HL-60/S4 treated with phorbol 12-myristate 13-acetate at 8.2 ng/mL for 4 days and 3 days (cell line): Measurements from ENCODE around the gene LRP1-AS.

Experiments
- in situ Hi-C: fragments of 300-500 bp; cut with MboI; formaldehyde crosslinking; loops from 2 replicates; pipeline ENCODE4 v1.15.0; 2022; ENCODE audit warnings: low sequenced_read_pairs

The LRP1-AS gene

DNA sequence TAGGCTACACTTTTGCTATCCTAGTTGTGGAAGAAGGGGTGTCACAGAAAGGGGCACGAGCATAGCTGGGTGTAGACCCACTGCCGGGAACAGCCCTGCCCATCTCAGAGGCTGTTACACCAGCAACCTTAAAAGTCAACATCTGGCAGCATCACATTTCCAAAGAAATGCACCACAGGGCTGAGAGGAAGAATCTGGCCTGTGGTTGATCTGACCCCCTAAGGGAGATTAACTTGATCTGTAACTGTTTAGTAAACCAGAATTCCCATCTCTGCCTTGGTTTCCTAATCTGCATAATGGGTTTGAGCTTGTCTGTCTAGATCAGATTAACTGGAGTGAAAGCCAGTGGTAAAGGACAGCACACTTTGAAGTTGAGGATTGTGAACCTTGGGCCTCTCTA lies 1.3 kb downstream of the LRP1-AS start:
- in situ Hi-C loops = no loop called here

DNA sequence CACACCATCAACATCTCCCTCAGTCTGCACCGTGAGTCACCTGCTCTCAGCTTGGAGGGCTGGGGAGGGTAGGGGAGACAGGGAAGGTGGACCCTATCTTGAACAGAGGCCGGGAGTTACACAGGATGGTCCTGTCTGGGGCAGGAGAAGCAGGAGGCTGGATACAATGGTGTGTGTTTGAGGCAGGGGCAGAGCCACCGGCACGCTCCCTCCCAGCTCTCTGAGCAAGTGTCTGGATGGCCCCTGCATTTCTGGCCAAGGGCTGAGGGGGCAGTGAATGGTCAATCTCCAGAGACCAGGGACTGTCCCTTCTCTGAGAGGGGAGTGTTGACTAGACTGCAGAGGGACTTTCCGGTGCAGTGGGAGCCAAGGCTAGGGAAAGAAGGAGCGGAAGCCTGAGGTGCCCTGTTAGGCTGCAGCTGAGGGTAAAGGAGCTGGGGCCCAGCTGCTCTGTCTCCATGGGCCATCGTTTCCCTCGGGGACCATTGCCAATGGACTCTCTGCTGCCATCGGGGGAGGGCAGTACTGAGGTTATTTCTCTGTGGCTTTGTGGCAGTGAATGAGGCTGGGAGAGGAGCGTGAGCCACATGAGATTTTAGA lies 1.9 kb downstream of the LRP1-AS start:
- in situ Hi-C loops = no loop called here

DNA sequence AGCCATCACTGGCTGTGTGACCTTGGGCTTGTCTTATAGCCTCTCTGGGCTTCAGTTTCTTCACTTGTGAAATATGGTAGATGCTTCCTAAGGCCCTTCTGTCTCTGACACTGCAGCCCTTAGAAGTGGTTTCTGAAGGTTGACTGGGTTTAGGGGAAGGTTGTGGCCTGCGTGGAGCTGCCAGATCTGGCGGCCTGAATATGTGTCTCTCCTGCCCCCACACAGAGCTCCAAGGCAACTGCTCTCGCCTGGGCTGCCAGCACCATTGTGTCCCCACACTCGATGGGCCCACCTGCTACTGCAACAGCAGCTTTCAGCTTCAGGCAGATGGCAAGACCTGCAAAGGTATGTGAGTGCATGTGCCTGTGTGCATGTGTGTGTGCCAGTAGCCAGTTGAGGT lies 4.0 kb downstream of the LRP1-AS start:
- in situ Hi-C loops = no loop called here

DNA sequence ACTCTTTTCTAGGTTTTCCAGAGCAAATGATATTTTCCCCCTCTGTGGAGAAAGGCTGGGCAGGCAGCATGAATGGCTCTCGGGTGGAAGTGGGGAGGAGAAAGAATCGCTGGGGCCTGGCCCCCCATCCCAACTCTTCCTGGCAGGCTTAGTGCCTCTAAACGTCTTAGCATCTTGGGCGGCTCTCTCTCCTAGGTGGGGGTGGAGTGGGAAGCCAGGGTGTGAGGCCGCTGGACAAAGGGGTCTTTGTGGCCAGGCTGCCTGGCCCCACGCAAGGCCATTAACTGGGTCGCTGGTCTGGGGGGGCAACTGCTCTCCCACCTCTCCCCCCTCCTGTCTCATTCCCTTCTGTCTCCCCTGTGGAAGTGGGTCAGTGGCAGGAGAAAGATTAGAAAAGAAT lies 4.7 kb downstream of the LRP1-AS start:
- in situ Hi-C loops = no loop called here

DNA sequence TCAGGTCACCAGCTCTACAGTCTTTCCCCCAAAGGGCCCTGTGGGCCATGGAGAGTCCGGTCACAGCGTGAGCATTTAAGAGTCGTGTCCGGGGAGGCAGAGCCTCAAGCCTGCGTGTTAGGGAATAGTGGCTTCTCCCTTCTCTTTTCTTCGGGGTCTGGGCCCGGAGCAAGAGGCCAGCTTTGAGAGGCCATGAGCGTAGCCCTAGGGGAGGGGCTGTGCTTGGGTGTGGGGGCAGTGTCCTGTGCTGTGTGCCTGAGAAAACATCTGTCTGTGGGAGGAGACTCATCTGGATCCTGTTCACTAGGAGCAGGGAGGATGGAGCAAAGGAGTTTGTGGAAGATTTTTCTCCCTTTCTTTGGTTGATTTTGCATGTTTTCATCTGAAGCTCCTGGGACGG lies 5.3 kb downstream of the LRP1-AS start:
- in situ Hi-C loops = no loop called here

DNA sequence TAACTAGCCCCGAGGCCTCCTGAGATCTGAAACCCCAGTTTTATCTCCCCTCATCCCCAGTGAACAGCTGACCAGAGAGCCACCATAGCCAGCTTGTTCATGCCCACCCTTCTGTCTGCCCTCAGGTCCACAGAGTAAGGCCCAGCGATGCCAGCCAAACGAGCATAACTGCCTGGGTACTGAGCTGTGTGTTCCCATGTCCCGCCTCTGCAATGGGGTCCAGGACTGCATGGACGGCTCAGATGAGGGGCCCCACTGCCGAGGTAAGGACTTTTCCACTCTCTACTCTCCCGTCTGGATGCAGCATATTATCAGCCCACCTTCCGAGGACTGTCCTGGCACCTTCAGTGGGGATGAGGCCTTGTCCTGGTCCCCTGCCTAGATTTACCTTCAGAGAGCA lies 6.2 kb downstream of the LRP1-AS start:
- in situ Hi-C loops = no loop called here

DNA sequence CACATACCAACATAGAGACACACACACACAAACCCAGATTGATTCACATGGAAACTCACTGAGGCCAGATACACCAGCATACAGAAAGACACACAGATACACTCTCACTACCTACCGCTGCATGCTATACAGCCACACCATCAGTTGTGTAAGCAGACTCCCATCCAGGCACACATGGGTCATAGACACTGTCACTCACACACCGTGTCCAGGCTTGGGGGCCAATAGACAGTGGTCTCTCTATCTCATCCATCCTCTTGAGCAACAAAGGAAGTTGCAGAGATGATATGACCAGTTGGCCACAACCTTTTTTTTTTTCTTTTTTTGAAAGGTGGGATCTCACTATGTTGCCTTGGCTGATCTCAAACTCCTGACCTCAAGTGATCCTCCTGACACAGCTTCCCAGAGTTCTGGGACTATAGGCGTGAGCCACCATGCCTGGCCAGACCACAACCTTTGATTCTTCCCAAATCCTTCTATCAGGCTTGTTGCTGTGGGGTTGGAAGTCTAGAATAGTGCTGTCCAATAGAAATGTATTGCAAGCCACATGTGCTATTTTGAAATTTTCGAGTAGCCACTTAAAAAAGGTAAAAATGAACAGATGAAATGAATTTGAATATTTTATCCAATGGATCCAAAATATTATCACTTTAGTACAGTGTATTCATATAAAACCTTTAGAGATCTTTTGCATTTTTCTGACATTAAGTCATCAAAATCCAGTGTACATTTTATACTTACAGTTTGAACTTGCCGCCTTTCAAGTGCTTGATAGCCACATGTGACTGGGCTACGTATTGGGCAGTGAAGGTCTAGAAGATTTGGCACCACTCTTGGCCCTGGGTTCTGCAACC lies 7.4 kb downstream of the LRP1-AS start:
- in situ Hi-C loops = no loop called here

DNA sequence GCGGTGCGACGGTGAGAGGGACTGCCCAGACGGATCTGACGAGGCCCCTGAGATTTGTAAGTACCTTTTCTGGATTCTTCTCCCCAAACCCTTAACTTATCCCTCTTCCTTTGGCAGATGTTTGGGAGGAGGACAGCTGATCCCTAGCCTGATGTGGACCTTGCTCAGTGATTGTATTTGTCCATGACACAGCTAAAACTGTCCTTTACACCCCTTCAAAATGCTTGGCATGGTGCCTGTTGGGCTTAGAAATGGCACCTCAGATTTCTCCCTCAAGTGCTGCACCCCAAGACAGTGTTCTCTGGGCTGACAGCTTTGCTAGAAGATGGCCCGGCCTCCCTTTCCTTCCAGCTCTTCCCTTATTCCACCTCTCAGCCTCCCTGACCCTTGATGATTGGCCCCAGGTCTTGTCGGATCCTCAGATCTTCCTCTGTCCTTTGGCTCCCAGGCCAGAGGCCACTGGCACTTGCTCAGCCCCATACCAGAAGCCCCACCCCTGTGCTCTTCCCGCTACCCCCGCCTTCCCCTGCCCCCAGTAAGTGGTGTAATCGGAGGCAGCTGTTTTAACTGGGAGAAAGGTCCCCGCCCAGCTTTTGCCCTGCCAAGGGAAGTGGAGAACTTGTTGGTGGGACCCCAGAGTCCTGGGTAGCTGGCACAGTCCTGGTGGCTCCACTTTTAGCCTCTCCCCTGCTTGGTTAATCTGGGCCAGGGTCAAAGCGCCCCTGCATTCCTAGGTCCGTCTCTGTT lies 8.7 kb downstream of the LRP1-AS start:
- in situ Hi-C loops = no loop called here

DNA sequence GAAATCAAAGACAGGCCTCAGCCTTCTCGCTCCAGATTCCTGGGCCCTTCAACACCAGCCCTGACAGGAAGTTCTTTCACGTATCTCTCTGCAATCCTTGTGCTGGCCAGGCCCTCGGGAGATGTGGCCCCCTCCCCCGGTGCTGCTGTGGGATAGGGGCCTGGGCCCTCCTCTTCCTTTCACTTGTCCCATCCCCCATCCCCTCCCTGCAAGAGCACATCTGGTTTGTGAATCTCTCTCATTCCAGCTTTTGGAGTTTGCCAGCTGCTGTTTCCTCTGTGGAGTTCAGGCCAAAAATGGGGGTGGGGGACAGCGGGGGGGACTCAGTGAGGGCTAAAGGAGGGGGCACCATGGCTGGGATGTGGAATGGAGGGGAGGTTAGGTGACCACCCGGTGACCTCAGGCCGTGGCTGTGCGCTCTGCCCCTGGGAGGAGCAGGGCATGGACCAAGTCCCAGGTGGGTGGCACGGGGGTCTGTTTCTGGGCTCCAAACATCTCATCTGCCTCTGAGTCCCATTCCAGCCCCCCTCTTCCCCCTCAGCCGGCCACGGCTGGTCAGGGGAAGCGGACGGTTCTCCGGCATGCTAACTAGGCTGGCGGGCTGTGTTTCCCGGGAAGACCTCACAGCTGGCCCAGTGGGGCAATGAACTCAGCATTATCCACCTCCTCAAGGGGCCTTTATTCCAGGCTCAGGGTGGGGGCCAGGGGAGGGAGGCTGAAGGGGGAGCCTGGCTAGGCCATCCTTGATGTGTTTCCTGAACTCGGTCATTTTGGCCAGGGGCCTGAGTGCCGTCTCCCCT lies 11.7 kb downstream of the LRP1-AS start:
- in situ Hi-C loops = no loop called here

DNA sequence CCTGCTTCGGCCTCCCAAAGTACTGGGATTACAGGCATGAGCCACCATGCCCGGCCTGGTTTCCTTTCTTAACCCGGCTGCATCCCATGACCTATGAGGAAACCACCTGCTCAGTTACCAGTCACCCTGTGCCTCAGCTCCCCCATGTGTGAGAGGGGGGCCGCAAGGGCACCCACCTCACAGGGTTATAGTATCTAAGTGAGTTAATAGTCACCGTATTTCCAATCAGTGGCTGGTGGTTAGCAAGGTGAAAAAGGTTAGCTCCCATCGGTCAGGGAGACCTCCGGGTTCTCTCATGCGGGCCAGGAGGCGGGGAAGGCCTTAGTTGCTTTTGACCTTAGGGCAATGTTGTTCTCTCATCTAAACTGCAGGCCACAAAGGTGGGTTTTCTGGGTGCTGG lies 12.5 kb downstream of the LRP1-AS start:
- in situ Hi-C loops = no loop called here

DNA sequence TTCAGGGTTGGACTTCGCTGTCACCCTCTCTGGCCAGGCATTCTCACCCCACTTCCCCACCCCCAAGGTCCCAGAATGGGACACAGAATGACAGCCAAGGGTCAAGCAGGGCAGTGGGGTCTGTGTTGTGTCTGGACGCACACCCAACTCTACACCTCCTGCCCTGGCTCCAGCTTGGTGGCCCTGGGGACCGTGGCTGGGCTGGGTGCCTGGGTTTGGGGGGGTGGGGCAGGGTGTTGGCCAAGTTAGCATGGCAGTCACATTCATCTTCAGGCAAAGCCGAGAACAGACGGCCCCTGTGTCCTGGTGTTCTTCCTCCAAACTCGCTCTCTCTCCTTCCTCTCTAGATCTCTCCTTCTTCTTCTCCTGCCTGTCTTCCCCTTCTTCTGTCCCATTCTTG lies 13.5 kb downstream of the LRP1-AS start:
- in situ Hi-C loops = no loop called here

DNA sequence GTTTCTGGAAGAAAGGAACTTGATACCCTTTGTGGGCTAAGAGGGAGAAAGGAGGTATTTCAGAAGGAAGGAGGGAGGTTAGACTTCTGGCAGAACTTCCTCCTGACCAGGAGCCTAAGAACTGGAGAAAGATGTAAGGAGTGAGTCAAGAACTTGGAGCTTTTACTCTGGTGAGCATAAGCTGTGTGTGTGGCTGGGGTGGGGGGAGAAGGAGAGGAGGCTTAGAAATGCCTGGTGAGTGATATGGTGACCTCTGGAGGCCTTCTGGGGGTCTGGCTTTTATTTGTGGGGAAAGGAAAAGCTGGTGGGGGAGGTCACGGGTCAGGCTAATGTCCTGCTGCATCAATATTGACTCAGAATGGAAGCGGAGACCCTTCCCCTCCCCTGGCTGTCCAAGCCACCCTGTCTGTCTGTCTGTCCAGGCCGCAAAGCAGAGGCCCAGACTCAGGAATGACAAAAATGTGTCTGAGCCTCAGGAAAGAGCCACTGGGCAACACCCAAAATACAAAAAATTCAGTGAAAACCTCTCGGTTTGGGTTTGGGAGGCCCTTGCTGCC lies 14.3 kb downstream of the LRP1-AS start:
- in situ Hi-C loops = no loop called here

DNA sequence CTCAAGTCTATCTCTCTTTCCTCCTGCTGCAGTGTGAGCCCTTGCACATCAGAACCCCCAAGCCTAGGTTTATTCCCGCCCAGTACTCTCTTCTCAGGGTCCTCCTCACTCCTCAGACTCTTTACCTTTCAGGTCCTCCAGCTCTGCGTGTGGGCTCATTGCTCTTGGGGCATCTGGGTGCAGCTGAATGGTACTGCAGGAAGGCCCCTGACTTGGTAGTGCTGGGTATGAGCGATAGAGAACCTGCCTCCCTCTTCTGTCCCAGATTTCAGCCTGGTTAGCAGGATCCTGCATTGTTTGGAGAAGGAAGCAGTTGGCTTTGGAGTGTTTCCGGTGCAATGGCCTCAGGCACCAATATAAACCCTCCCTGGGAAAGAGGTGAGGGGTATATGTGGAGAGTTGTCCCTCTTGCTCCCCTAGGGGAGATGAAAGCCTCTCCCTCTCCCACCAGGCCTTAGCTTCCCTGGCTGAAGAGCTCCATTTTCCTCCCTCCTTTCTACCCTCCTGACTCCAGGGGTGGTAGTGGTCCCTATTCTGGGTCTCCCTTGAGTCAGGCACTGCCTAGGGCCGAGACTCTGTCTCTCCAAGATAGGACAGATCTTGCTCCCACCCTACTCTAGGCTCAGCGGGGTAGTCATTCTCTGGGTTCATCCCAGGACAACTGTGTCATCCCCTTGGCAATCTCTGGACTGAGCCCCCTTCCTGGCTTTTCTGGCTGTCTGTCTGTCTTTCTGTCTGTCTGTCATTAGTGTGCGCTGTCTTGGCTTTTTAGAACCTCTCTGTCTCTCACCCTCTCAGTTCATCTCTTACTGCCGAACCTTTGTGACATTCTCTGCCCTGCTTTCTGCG lies 15.3 kb downstream of the LRP1-AS start:
- in situ Hi-C loops = no loop called here

DNA sequence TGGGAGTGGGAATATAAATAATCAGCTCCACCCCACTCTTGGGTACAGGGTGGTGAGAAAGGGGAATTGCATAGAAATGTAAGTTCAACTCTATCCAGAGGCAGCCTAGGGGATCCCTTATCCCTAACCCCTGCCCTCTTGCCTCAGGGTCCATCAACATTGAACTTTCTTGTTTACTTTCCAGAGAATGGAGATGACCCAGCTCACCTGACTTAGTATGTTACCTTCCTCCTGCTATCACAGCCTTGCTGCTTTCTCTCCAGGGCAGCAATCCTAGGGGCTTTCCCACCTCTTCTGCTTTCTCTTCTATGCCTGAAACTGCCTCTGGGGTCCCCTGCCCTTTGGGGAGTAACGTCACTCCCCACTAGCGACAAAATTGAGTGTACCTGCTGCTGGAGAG lies 16.5 kb downstream of the LRP1-AS start:
- in situ Hi-C loops = no loop called here

DNA sequence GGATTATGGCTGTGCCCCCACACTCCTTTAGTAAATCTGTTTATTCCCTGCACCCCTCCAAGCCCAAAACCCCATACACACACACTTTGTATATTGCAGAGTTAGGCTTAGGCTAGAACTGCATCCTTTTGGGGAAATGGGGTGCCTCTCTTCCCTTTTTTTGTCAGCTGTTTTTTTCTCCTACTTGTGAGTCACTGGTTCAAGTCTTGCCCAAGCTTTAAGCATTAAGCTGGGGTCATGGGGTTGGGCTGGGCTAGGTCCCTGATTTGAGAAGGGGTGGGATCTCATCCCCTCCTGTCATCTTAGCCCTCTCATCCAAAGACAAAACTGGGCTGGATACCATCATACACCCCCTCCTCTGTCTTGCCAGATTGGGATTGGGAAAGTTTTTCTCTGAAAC lies 17.5 kb downstream of the LRP1-AS start:
- in situ Hi-C loops = no loop called here

DNA sequence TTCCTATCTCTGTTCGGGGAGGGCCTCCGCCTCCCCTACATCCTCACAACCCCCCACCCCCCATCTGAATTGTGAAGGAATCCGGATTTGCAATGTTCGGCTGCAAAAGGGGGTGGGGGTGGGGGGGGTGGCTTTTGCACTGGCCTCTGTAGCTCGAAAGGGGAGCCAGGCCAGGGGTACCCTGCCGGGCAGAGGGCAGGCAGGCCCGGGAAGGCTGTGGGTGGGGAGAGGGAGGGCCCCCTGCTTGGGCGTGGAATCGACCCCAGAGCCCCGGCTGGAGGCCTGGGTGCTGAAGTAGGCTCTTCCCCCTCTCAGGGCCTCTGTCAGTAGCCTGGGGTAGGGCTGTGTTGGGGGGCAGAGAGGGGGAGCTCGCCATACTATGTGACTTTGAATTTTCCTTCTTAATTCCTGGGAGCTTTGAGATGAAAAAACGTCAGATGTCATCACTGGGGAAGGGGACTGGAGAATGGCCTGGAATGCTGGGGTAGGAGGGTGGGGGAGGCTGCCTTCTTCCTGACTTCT lies 18.0 kb downstream of the LRP1-AS start:
- in situ Hi-C loops = no loop called here

DNA sequence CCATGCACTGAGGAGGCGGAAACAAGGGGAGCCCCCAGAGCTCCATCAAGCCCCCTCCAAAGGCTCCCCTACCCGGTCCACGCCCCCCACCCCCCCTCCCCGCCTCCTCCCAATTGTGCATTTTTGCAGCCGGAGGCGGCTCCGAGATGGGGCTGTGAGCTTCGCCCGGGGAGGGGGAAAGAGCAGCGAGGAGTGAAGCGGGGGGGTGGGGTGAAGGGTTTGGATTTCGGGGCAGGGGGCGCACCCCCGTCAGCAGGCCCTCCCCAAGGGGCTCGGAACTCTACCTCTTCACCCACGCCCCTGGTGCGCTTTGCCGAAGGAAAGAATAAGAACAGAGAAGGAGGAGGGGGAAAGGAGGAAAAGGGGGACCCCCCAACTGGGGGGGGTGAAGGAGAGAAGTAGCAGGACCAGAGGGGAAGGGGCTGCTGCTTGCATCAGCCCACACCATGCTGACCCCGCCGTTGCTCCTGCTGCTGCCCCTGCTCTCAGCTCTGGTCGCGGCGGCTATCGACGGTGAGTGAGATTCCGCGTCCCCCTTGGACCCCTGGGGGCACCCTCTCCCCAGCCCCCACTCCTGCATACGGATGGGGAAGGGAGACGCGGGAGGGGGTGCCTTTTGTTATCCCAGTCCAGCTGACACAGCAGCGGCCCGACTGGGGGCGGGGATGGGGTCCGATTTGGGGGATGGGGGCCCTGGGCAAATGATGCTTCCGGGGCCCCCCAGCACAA lies 18.7 kb downstream of the LRP1-AS start:
- in situ Hi-C loops = no loop called here

DNA sequence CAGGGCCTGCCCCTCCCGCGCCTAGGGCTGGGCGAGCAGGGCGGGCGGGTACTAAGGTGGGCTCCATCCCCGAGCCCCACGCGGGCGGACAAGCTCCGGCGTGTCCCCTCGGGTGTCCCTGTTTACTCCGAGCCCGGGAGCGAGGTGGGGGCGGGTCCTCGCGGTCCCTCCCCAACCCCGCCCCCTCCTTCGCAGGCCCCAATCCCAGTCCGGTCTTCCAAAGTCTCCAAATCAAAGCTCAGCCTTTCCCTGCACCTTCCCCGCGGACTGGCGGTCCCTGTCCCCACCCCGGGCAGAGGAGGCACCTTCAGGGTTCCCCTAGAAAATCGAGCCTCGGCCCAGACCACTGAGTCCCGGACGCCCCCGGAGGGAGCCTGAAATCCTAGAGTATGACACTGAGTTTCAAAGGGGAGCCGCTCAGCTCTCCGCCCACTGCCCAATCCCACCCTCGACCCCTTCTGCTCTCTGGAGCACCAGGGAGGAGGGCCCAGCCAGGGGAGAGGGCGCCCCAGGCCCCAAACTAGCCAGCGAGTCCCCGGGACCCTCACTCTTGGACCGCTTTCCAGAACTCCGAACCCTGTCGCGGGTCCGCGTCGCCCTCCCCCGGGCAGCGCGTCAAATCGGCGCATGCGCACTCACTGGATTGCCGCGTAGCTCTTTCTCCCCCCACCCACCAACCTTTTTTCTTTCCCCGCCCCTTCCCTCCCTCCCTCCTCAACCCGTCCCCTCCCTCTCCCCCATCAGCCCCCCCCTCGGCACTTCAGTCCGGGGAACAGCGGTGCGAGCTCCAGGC lies 19.5 kb downstream of the LRP1-AS start, which contains the start of gene LRP1:
Gene LRP1 (plus strand): TSS at position 758 of the 793 bp plus-strand sequence. CDS start 482 bp downstream, outside the sequence.
- in situ Hi-C loops = no loop called here
